Measurements from ENCODE around the gene LSP1.

GRCh38 chr11:1919391-1920127, 66.7 kb downstream of the LSP1 start, which contains the start of gene TNNT3:
- no peak for TF ChIP-seq CTCF (IDR thresholded peaks at IDR 0.05; ENCODE audit: low read depth, low read length)
- TF ChIP-seq POLR2A (IDR thresholded peaks at IDR 0.05; ENCODE audit: extremely low read depth, insufficient read length), result no peak

All from NB4 (cell line).